Central memory CD8-positive, alpha-beta T cell (primary cell): Measurements from ENCODE around the gene FASTKD2.

Experiments used
- ATAC-seq: fragments of 150-1000 bp; cut with Tn5 transposase; replicated peaks from 2 replicates; pipeline ENCODE4 v1.10.0; 2022; ENCODE audit warnings: mild to moderate bottlenecking, moderate FRiP score, moderate number of reproducible peaks; ENCODE audit not compliant: poor library complexity, severe bottlenecking; ENCODE audit errors: extremely low read depth
- DNase-seq, 2 donors: peaks; one replicate each; pipeline ENCODE4 v3.0.0; 2021; ENCODE audit warnings: low spot score in 2 of 2
- H3K27ac Mint-ChIP-seq: one replicate; pipeline ENCODE4 v1.8.0; 2022; ENCODE audit warnings: low read depth, mild to moderate bottlenecking, moderate library complexity, mixed read lengths
- H3K27me3 Mint-ChIP-seq: one replicate; pipeline ENCODE4 v1.8.0; 2022; ENCODE audit warnings: mixed read lengths
- H3K36me3 Mint-ChIP-seq: one replicate; pipeline ENCODE4 v1.8.0; 2022; ENCODE audit warnings: mild to moderate bottlenecking, moderate library complexity, mixed read lengths; ENCODE audit not compliant: insufficient read depth
- H3K4me1 Mint-ChIP-seq: one replicate; pipeline ENCODE4 v1.8.0; 2022; ENCODE audit warnings: mixed read lengths
- H3K4me3 Mint-ChIP-seq: one replicate; pipeline ENCODE4 v1.8.0; 2022; ENCODE audit warnings: mild to moderate bottlenecking, moderate library complexity, mixed read lengths
- H3K9me3 Mint-ChIP-seq: one replicate; pipeline ENCODE4 v1.8.0; 2022; ENCODE audit warnings: mixed read lengths

FASTKD2 gene

DNA sequence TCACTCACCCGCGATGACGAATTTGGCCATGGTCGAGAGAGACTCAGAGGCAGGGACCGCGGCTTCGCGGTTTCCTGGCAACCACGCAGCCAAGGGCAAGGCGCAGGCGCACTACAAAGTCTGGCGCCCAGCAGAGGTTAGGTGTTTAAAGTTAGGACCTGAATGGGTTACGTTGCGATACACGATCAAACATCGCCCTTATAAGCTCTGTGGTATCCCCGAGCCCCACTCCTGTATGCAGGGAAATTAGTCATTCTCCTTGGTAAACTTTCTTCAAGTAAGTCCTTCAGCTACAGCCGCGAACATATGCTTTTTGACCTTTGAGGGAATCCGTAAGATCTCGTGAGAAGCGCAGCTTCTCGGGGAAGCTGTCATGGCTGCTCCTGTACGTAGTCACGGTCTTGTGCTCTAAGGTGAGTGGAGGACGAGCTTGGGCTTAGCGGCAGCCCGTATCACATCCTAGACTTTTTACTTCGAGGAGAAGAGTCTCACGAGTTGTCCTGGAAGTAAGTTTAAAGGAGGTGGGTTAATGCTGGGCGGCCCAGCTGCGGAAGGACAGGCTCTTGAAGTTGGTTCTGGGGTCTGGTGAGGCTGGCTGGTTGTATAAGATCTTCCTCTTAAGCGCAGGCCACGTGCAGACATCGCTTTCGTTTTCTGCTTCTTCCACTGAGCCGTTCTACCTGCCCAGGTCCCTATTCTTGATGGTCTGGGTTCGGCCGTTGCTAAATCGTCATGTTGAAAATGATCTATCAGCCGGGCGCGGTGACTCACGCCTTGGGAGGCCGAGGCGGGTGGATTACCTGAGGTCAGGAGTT, at the start of gene FASTKD2, which contains the start of gene MDH1B:
Gene FASTKD2, plus strand, starts transcription at position 365 of the 815 bp plus-strand sequence. CDS start 1,088 bp downstream, outside the sequence.
Gene MDH1B, minus strand, starts transcription at position 87 of the 815 bp plus-strand sequence. Its CDS starts 57 bp downstream, at position 30.
- Mint-ChIP-seq H3K4me1 (peaks cover 16% of the 10 kb centered on the region), H3K27ac (peak within 1 kb of the TSS; percentile 91), H3K27me3 (no peaks in the 10 kb centered on the region), H3K36me3 (peaks cover 16% of the 10 kb centered on the region), H3K9me3 (no peaks in the 10 kb centered on the region), H3K4me3 (no peak within 1 kb of the TSS)
- DNase-seq, result peak; percentile 66 to 78
- peak; percentile 90 for ATAC-seq

DNA sequence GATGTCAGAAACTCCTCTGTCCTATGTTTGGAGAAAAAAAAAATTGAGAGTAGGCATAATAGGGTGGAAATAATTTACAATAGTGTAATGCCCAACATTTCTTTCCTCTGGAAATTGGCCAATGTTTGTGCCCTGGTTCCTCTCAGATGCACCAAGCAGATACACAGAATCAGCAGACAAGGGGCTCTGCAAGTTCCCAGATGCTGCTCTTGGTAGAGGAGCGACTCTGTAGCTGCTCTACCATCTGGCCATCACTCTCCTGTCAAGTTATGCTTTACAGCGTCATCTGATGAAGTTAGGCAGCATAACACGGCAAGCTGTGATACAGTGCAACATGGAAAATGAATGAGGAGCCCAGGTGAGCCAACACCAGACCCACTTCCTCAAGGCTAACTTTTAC, 48.8 kb upstream of the FASTKD2 start:
- H3K9me3 Mint-ChIP-seq, result no peaks in the 10 kb centered on the region
- DNase-seq (no peak), ATAC-seq (no peak)
- H3K27me3 Mint-ChIP-seq, result peaks cover 64% of the 10 kb centered on the region
- H3K36me3 Mint-ChIP-seq, result no peaks in the 10 kb centered on the region
- no peak overlapping the region for H3K27ac Mint-ChIP-seq
- H3K4me1 Mint-ChIP-seq, result no peaks in the 10 kb centered on the region
- no peak overlapping the region for H3K4me3 Mint-ChIP-seq

GRCh38 chr2:206718296-206718695, 47.1 kb upstream of the FASTKD2 start, which contains the start of gene DYTN:
Gene DYTN, minus strand, starts transcription at chr2:206718396. Its CDS starts 117 bp downstream, at chr2:206718279.
- Mint-ChIP-seq H3K4me3 (no peak within 1 kb of the TSS), H3K9me3 (no peaks in the 10 kb centered on the region), H3K27me3 (peaks cover 59% of the 10 kb centered on the region), H3K36me3 (no peaks in the 10 kb centered on the region), H3K27ac (no peak within 1 kb of the TSS), H3K4me1 (no peaks in the 10 kb centered on the region)
- no peak for DNase-seq
- no peak for ATAC-seq

- no peaks in the 10 kb centered on the region for H3K4me1 Mint-ChIP-seq
- H3K27me3 Mint-ChIP-seq, result peaks cover 42% of the 10 kb centered on the region
- no peak for ATAC-seq
- H3K4me3 Mint-ChIP-seq, result no peak overlapping the region
- H3K27ac Mint-ChIP-seq, result no peak overlapping the region
- H3K9me3 Mint-ChIP-seq, result no peaks in the 10 kb centered on the region
- no peaks in the 10 kb centered on the region for H3K36me3 Mint-ChIP-seq
- no peak for DNase-seq
These were observed 44.0 kb upstream of the FASTKD2 start for GRCh38 chr2:206721256-206721920.

GRCh38 chr2:206723288-206723687, 42.1 kb upstream of the FASTKD2 start:
- no peaks in the 10 kb centered on the region for H3K4me1 Mint-ChIP-seq
- no peak for ATAC-seq
- peaks cover 49% of the 10 kb centered on the region for H3K27me3 Mint-ChIP-seq
- no peaks in the 10 kb centered on the region for H3K36me3 Mint-ChIP-seq
- DNase-seq, result no peak
- no peak overlapping the region for H3K27ac Mint-ChIP-seq
- H3K9me3 Mint-ChIP-seq, result no peaks in the 10 kb centered on the region
- no peak overlapping the region for H3K4me3 Mint-ChIP-seq

DNA sequence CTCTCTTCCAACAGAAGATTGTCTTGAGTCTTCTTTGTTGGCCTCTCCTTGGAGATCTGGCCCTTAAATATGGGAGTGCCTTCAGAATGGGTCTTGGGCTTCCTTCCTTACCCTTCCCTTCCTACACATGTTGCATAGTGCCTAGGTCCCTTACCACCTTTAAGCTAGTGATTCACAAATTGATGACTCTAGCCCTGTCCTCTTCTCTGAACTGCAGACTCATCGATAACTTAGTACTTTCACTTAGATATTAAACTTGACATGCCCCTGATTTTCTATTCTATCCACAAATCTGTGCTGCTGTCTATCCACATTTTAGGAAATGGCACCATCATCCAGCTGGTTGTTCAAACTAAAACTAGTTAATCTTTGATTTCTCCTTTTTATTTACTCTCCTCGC, 38.1 kb upstream of the FASTKD2 start:
- Mint-ChIP-seq H3K27me3 (peaks cover 44% of the 10 kb centered on the region), H3K9me3 (no peaks in the 10 kb centered on the region), H3K27ac (no peak overlapping the region), H3K4me1 (no peaks in the 10 kb centered on the region), H3K36me3 (no peaks in the 10 kb centered on the region), H3K4me3 (no peak overlapping the region)
- ATAC-seq, result no peak
- no peak for DNase-seq

- no peak for ATAC-seq
- Mint-ChIP-seq H3K36me3 (no peaks in the 10 kb centered on the region), H3K27ac (no peak overlapping the region), H3K9me3 (no peaks in the 10 kb centered on the region), H3K27me3 (peaks cover 51% of the 10 kb centered on the region), H3K4me3 (no peak overlapping the region), H3K4me1 (no peaks in the 10 kb centered on the region)
- DNase-seq, result no peak
These were observed 36.9 kb upstream of the FASTKD2 start for GRCh38 chr2:206728277-206729199.

GRCh38 chr2:206733341-206733740, 32.1 kb upstream of the FASTKD2 start:
- H3K27ac Mint-ChIP-seq, result no peak overlapping the region
- no peak overlapping the region for H3K4me3 Mint-ChIP-seq
- H3K36me3 Mint-ChIP-seq, result no peaks in the 10 kb centered on the region
- DNase-seq, result no peak
- H3K4me1 Mint-ChIP-seq, result no peaks in the 10 kb centered on the region
- H3K9me3 Mint-ChIP-seq, result no peaks in the 10 kb centered on the region
- peaks cover 33% of the 10 kb centered on the region for H3K27me3 Mint-ChIP-seq
- no peak for ATAC-seq

DNA sequence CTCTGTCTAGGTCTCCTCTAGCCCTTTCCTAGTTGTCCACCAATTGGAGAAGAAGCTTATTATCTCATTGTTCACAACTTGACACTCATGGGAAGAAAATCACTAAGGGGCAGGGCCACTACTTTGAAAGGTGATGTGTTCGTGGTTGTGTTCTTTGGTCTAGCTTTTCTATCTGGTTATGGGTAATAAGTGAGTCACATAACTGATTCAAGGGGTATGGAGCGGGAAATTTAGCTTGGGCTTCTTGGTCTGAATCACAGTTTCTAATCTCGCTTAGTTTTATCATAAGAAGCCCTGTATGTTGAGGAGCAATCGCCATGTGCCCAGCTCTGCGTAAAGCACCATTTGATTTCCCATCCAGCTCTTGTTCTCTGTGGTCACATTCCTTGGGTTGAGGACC, 28.5 kb upstream of the FASTKD2 start:
- no peaks in the 10 kb centered on the region for H3K4me1 Mint-ChIP-seq
- H3K9me3 Mint-ChIP-seq, result no peaks in the 10 kb centered on the region
- no peak for ATAC-seq
- no peak overlapping the region for H3K27ac Mint-ChIP-seq
- DNase-seq, result no peak
- peaks cover 37% of the 10 kb centered on the region for H3K27me3 Mint-ChIP-seq
- no peaks in the 10 kb centered on the region for H3K36me3 Mint-ChIP-seq
- H3K4me3 Mint-ChIP-seq, result no peak overlapping the region

- no peaks in the 10 kb centered on the region for H3K9me3 Mint-ChIP-seq
- H3K27me3 Mint-ChIP-seq, result peaks cover 40% of the 10 kb centered on the region
- no peak overlapping the region for H3K4me3 Mint-ChIP-seq
- no peak for DNase-seq
- H3K36me3 Mint-ChIP-seq, result no peaks in the 10 kb centered on the region
- no peak overlapping the region for H3K27ac Mint-ChIP-seq
- no peak for ATAC-seq
- H3K4me1 Mint-ChIP-seq, result no peaks in the 10 kb centered on the region
These were observed 26.1 kb upstream of the FASTKD2 start for GRCh38 chr2:206739271-206739670.

DNA sequence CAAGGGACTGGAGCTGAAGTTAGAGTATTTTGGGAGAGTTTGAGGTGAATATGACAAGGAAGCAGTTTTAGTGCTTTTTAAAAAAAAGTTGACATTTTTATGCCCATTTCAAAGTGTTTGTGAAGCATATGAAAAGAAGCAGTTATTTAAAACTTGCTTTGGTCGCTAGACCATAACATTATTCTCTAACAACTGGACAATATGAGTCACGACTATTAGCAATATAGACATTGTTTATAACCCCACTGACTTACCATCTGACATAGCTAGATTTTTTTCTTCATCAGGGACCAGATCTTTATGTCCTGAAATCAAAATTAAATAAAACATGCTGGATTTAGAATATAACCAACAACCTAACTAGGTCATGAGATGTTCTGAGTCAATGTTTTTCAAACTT, 24.6 kb upstream of the FASTKD2 start:
- Mint-ChIP-seq H3K27ac (no peak overlapping the region), H3K4me1 (no peaks in the 10 kb centered on the region), H3K9me3 (no peaks in the 10 kb centered on the region), H3K4me3 (no peak overlapping the region), H3K27me3 (peaks cover 44% of the 10 kb centered on the region), H3K36me3 (no peaks in the 10 kb centered on the region)
- ATAC-seq (no peak), DNase-seq (no peak)

GRCh38 chr2:206756816-206757215, 8.6 kb upstream of the FASTKD2 start:
- Mint-ChIP-seq H3K4me1 (no peaks in the 10 kb centered on the region), H3K4me3 (no peak overlapping the region), H3K9me3 (no peaks in the 10 kb centered on the region), H3K36me3 (no peaks in the 10 kb centered on the region), H3K27ac (no peak overlapping the region), H3K27me3 (peaks cover 24% of the 10 kb centered on the region)
- ATAC-seq (no peak), DNase-seq (no peak)
